ENCODE results near the gene PYGB.

DNA sequence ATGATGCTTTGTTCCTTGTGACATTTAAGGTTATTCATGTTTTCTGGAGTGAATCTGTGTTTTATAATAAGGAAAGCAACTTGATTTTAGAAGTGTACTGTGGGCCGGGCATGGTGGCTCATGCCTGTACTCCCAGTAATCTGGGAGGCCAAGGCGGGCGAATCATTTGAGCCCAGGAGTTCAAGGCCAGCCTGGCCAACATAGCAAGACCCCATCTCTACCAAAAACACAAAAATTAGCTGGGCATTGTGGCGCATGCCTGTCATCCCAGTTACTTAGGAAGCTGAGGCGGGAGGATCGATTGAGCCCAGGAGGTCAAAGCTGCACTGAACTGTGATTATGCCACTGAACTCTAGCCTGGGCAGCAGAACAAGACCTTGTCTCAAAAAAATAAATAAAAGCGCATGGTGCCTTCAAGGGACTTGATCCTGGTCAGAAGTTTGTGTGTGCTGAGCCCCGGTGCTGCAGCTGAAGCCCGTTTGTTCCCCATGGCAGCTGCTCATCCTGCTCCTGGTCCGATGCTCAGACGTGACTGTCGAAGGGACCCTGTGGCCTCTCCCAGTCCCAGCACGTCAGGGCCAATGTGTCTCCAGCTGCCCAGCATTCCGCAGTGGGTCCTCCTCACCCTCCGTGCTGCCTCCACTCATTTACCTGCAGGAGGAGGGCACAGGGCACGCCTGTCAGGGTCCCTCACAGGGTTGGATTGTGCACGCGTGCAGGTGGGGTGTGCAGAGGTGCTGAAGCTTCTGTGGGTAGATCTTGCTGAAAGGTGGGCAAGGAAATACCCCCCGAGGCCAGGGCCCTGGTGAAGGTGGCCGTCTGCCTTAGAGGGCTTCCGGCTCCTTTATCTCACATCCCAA is 34.1 kb upstream of the PYGB start:
- TF ChIP-seq, protein P1, sequence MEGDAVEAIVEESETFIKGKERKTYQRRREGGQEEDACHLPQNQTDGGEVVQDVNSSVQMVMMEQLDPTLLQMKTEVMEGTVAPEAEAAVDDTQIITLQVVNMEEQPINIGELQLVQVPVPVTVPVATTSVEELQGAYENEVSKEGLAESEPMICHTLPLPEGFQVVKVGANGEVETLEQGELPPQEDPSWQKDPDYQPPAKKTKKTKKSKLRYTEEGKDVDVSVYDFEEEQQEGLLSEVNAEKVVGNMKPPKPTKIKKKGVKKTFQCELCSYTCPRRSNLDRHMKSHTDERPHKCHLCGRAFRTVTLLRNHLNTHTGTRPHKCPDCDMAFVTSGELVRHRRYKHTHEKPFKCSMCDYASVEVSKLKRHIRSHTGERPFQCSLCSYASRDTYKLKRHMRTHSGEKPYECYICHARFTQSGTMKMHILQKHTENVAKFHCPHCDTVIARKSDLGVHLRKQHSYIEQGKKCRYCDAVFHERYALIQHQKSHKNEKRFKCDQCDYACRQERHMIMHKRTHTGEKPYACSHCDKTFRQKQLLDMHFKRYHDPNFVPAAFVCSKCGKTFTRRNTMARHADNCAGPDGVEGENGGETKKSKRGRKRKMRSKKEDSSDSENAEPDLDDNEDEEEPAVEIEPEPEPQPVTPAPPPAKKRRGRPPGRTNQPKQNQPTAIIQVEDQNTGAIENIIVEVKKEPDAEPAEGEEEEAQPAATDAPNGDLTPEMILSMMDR (IDR thresholded peaks at IDR 0.05; ENCODE audit: poor library complexity), result no peak
- no peak for TF ChIP-seq EZH2phosphoT487 (IDR thresholded peaks at IDR 0.05; ENCODE audit: low read depth, severe bottlenecking, unreplicated experiment)
- no peak for TF ChIP-seq EZH2 (IDR thresholded peaks at IDR 0.05; ENCODE audit: borderline replicate concordance)

All from hepatocyte (in vitro differentiated cells).